Measurements from ENCODE around the gene INTS4.
"Not testable (repeated sequence)": the region's sequence is repeated elsewhere in the genome, so short reads cannot be mapped to it uniquely, and the experiment has no call there.

INTS4 gene

DNA sequence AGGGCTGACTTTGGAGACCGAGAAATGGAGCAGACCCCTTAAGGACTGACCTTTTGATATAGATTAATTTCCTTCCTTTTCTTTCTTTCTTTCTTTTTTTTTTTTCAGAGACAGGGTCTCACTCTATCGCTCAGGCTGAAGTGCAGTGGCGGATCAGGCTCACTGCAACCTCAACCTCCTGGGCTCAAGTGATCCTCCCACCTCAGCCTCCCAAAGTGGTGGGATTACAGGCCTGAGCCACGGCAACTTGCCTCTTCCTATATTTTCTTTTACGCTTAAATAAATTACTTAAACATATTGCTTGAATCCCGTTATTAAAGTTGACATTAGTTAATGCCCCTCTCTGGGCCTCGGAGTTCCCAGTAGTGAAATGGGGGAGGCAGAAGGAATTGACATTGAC lies 29.0 kb upstream of the INTS4 start:
- no peak for DNase-seq (ENCODE audit: low spot score)
- TF ChIP-seq CTCF (IDR thresholded peaks at IDR 0.05; ENCODE audit: extremely low read depth, insufficient read depth, missing control alignments), result no peak
- in situ Hi-C loops (cut with MboI; ENCODE audit: low pct_unique_long_range_greater_than_20kb, low sequenced_read_pairs, unreplicated experiment), result no loop called here

- no peak for TF ChIP-seq CTCF (IDR thresholded peaks at IDR 0.05; ENCODE audit: extremely low read depth, insufficient read depth, missing control alignments)
- in situ Hi-C loops (cut with MboI; ENCODE audit: low pct_unique_long_range_greater_than_20kb, low sequenced_read_pairs, unreplicated experiment), result no loop called here
- DNase-seq (ENCODE audit: low spot score), result no peak
Observed at GRCh38 chr11:78022397-78023396, 28.2 kb upstream of the INTS4 start, which contains the start of gene KCTD14. Gene KCTD14, minus strand, starts transcription at chr11:78023276. Its CDS starts 27 bp downstream, at chr11:78023249.

- DNase-seq (ENCODE audit: low spot score), result no peak
- in situ Hi-C loops (cut with MboI; ENCODE audit: low pct_unique_long_range_greater_than_20kb, low sequenced_read_pairs, unreplicated experiment), result no loop called here
- TF ChIP-seq CTCF (IDR thresholded peaks at IDR 0.05; ENCODE audit: extremely low read depth, insufficient read depth, missing control alignments), result no peak
Observed at GRCh38 chr11:78021611-78022010, 27.1 kb upstream of the INTS4 start.

DNA sequence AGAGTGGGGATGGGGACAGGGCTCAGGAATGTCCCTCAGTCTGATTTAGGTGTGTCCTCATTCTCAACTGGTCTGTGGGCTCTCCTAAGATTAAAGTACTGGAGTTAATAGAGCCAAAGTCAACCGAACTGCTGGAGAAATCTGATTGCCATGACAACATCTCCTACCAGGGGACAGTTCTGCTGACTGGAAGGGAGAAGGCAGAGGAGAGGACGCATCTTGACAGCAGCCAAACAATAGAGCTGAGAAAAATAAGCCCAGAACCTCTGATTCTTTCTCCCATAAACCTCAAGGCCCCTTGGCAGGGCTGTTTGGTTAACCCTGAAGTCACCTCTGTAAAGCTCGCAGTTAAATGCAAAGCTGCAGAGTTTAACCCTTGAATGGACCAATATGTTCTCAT lies 25.8 kb upstream of the INTS4 start:
- DNase-seq (ENCODE audit: low spot score), result no peak
- TF ChIP-seq CTCF (IDR thresholded peaks at IDR 0.05; ENCODE audit: extremely low read depth, insufficient read depth, missing control alignments), result no peak
- in situ Hi-C loops (cut with MboI; ENCODE audit: low pct_unique_long_range_greater_than_20kb, low sequenced_read_pairs, unreplicated experiment), result no loop called here

- no peak for TF ChIP-seq CTCF (IDR thresholded peaks at IDR 0.05; ENCODE audit: extremely low read depth, insufficient read depth, missing control alignments)
- in situ Hi-C loops (cut with MboI; ENCODE audit: low pct_unique_long_range_greater_than_20kb, low sequenced_read_pairs, unreplicated experiment), result no loop called here
- DNase-seq (ENCODE audit: low spot score), result no peak
Observed at GRCh38 chr11:78019808-78020207, 25.3 kb upstream of the INTS4 start.

GRCh38 chr11:78015878-78016277 lies 21.4 kb upstream of the INTS4 start:
- TF ChIP-seq CTCF (IDR thresholded peaks at IDR 0.05; ENCODE audit: extremely low read depth, insufficient read depth, missing control alignments), result no peak

DNA sequence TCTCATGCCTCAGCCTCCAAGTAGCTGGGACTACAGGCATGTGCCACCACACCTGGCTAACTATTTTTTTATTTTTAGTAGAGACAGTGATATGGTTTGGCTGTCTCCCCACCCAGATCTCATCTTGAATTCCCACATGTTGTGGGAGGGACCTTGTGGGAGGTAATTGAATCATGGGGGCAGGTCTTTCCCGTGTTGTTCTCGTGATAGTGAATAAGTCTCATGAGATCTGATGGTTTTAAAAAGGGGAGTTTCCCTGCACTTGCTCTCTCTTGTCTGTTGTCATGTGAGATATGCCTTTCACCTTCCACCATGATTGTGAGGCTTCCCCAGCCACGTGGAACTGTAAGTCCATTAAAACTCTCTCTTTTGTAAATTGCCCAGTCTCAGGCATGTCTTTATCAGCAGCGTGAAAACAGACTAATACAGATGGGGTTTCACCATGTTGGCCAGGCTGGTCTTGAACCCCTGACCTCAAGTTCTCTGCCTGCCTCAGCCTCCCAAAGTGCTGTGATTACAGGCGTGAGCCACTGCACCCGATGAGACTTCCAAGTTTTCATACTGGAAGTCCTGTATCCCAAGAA lies 20.6 kb upstream of the INTS4 start:
- DNase-seq (ENCODE audit: low spot score); in situ Hi-C loops (cut with MboI; ENCODE audit: low pct_unique_long_range_greater_than_20kb, low sequenced_read_pairs, unreplicated experiment): not testable (repeated sequence)

More at GRCh38 chr11:78015878-78016277, 21.4 kb upstream of the INTS4 start:
- no peak for DNase-seq (ENCODE audit: low spot score)
- in situ Hi-C loops (cut with MboI; ENCODE audit: low pct_unique_long_range_greater_than_20kb, low sequenced_read_pairs, unreplicated experiment), result no loop called here

Data from GM13977 (cell line).